Germinal center (tissue), 1 donor: ENCODE measurements around the gene NPFFR2.
"Not testable (repeated sequence)": the region's sequence is repeated elsewhere in the genome, so short reads cannot be mapped to it uniquely, and the experiment has no call there.

ENCODE experiments used
- DNase-seq: peaks from one replicate; pipeline ENCODE4 v3.0.0; 2012; ENCODE audit warnings: mixed read lengths, low spot score

NPFFR2 gene

GRCh38 chr4:72111863-72112262 lies 80.1 kb downstream of the NPFFR2 start:
- no peak for DNase-seq

GRCh38 chr4:72112514-72113156 lies 80.8 kb downstream of the NPFFR2 start:
- no peak for DNase-seq

- no peak for DNase-seq
Measured at GRCh38 chr4:72118017-72118416, 86.2 kb downstream of the NPFFR2 start.

- no peak for DNase-seq
Measured at GRCh38 chr4:72119946-72120345, 88.1 kb downstream of the NPFFR2 start.

GRCh38 chr4:72128741-72129140 lies 96.9 kb downstream of the NPFFR2 start:
- DNase-seq, result no peak

GRCh38 chr4:72136429-72136828 lies 104.6 kb downstream of the NPFFR2 start:
- DNase-seq, result no peak

- DNase-seq, result not testable (repeated sequence)
Measured at GRCh38 chr4:72139997-72140396, 108.2 kb downstream of the NPFFR2 start.

GRCh38 chr4:72144241-72144640 lies 112.4 kb downstream of the NPFFR2 start:
- no peak for DNase-seq

GRCh38 chr4:72152731-72153130 lies 120.9 kb downstream of the NPFFR2 start:
- no peak for DNase-seq

GRCh38 chr4:72153634-72154033 lies 121.8 kb downstream of the NPFFR2 start:
- not testable (repeated sequence) for DNase-seq

- not testable (repeated sequence) for DNase-seq
Measured at GRCh38 chr4:72169285-72169684, 137.5 kb downstream of the NPFFR2 start.

GRCh38 chr4:72169861-72170260 lies 138.1 kb downstream of the NPFFR2 start:
- no peak for DNase-seq

- DNase-seq, result no peak
Measured at GRCh38 chr4:72171761-72172160, 140.0 kb downstream of the NPFFR2 start.

GRCh38 chr4:72179342-72179741 lies 147.5 kb downstream of the NPFFR2 start:
- no peak for DNase-seq

- DNase-seq, result no peak
Measured at GRCh38 chr4:72186714-72187113, 154.9 kb downstream of the NPFFR2 start.

GRCh38 chr4:72194046-72194445 lies 162.2 kb downstream of the NPFFR2 start:
- no peak for DNase-seq

GRCh38 chr4:72194453-72194852 lies 162.7 kb downstream of the NPFFR2 start:
- no peak for DNase-seq
